Activated CD8-positive, alpha-beta T cell treated with anti-CD3 and anti-CD28 coated beads for 36 hours (primary cell): ENCODE results near the gene PPP1R15A. TPM values are rescaled to one million over a fixed set of nuclear protein-coding genes. Genes with fewer than 3 reads are reported as not detected.

ENCODE experiments used
- ATAC-seq: fragments of 200-7000 bp; cut with Tn5 transposase; one replicate; pipeline ENCODE4 v1.10.0; 2021; ENCODE audit warnings: mild to moderate bottlenecking, moderate library complexity
- CTCF ChIA-PET: fragments of 350-600 bp; sonication (Branson Sonifier 250); formaldehyde crosslinking; loops from one replicate; lab custom pipeline; 2021; ENCODE audit warnings: antibody characterized with exemption; lab: Charles Lee
- POLR2A ChIA-PET: fragments of 350-600 bp; sonication (Branson Sonifier 250); formaldehyde crosslinking; loops from one replicate; lab custom pipeline; 2021; ENCODE audit warnings: antibody characterized with exemption; lab: Charles Lee
- DNase-seq: peaks from one replicate; pipeline ENCODE4 v3.0.0-alpha.2; 2020
- H3K27ac Mint-ChIP-seq: one replicate; pipeline ENCODE4 v1.8.0; 2021; ENCODE audit warnings: mild to moderate bottlenecking, mixed read lengths
- H3K27me3 Mint-ChIP-seq: one replicate; pipeline ENCODE4 v1.8.0; 2021; ENCODE audit warnings: mixed read lengths
- H3K36me3 Mint-ChIP-seq: one replicate; pipeline ENCODE4 v1.8.0; 2021; ENCODE audit warnings: low read depth, mixed read lengths
- H3K4me1 Mint-ChIP-seq: one replicate; pipeline ENCODE4 v1.8.0; 2021; ENCODE audit warnings: low read depth, mixed read lengths
- H3K4me3 Mint-ChIP-seq: one replicate; pipeline ENCODE4 v1.8.0; 2021; ENCODE audit warnings: mild to moderate bottlenecking, moderate library complexity, mixed read lengths
- H3K9me3 Mint-ChIP-seq: one replicate; pipeline ENCODE4 v1.8.0; 2021; ENCODE audit warnings: mixed read lengths
- intact Hi-C: fragments of 100-400 bp; cut with micrococcal nuclease; formaldehyde crosslinking; loops from one replicate; pipeline ENCODE4 v1.10.0; 2022
- total RNA-seq, 2 experiments: library from RNA; stranded (reverse); gene quantifications; one replicate each; pipeline ENCODE4 v1.2.3, GENCODE V29; 2021
- TF ChIP-seq, protein P1 (sequence below): fragments of 200-600 bp; IDR thresholded peaks from one replicate; pipeline ENCODE4 v1.8.0; 2022; ENCODE audit warnings: antibody characterized with exemption, mild to moderate bottlenecking

Gene PPP1R15A
- total RNA-seq, 2 experiments from 2014 or later, result 77.8 to 81.2 TPM

DNA sequence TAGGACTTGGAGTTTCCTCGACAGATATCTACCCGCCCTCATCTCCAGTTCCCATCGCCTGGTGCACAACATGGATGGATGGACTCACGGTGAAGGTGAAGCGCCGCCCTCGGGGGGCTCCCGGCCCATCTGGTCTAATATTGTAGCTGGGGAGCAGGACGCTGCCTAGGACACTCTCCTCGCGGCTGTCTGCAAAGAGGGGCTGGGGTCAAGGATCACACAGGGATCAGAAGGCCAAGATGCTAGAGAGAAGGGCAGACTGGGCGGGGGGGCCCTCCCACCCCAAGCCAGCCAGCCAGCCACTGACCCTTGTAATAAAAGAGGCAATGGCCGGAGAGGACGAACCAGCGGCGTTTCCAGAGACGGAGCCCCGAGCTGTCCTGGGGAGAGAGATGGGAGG lies 10.9 kb upstream of the PPP1R15A start:
- Mint-ChIP-seq H3K27me3 (no peaks in the 10 kb centered on the region), H3K9me3 (no peaks in the 10 kb centered on the region), H3K4me1 (peaks cover 2% of the 10 kb centered on the region), H3K36me3 (no peaks in the 10 kb centered on the region), H3K27ac (no peak overlapping the region), H3K4me3 (no peak overlapping the region)
- POLR2A ChIA-PET, result interaction anchor here (0.6 kb wide), 1 partner anchor 25 kb away, joined by 3 read pairs; no protein-coding TSS in a partner anchor
- ATAC-seq (no peak), DNase-seq (no peak)
- CTCF ChIA-PET, result interaction anchor here (0.6 to 1.2 kb wide), 2 partner anchors 15 to 73 kb away, joined by 3 to 4 read pairs; no protein-coding TSS in a partner anchor
- intact Hi-C loops, result no loop called here
- TF ChIP-seq, protein P1, sequence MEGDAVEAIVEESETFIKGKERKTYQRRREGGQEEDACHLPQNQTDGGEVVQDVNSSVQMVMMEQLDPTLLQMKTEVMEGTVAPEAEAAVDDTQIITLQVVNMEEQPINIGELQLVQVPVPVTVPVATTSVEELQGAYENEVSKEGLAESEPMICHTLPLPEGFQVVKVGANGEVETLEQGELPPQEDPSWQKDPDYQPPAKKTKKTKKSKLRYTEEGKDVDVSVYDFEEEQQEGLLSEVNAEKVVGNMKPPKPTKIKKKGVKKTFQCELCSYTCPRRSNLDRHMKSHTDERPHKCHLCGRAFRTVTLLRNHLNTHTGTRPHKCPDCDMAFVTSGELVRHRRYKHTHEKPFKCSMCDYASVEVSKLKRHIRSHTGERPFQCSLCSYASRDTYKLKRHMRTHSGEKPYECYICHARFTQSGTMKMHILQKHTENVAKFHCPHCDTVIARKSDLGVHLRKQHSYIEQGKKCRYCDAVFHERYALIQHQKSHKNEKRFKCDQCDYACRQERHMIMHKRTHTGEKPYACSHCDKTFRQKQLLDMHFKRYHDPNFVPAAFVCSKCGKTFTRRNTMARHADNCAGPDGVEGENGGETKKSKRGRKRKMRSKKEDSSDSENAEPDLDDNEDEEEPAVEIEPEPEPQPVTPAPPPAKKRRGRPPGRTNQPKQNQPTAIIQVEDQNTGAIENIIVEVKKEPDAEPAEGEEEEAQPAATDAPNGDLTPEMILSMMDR, result no peak

DNA sequence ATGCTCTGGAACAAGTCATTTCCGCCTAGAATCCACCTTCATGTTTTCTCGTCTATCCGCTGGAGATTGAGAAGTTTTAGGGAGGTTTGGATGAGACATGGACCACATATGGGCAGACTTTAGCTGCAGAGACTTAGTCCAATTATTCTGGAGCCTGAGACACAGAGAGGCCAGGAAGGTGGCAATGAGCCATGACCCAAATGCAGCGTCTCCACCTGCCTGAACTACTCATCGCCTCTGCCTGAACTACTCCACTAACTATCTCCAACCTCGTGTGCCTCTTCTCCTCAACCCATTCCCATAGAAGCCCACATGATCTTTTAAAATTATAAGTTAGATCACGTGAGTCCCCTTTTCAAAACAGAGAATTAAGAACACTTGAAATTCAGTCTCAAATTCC lies 9.4 kb upstream of the PPP1R15A start:
- no peaks in the 10 kb centered on the region for H3K9me3 Mint-ChIP-seq
- no peaks in the 10 kb centered on the region for H3K27me3 Mint-ChIP-seq
- DNase-seq (no peak), ATAC-seq (no peak)
- no peak overlapping the region for H3K4me3 Mint-ChIP-seq
- ChIA-PET POLR2A (no interaction called here), CTCF (no interaction called here)
- H3K4me1 Mint-ChIP-seq, result peaks cover 2% of the 10 kb centered on the region
- TF ChIP-seq, protein P1, result no peak
- no peaks in the 10 kb centered on the region for H3K36me3 Mint-ChIP-seq
- H3K27ac Mint-ChIP-seq, result no peak overlapping the region
- intact Hi-C loops, result no loop called here

GRCh38 chr19:48866692-48867091 lies 5.5 kb upstream of the PPP1R15A start:
- DNase-seq (no peak), ATAC-seq (no peak)
- intact Hi-C loops, result no loop called here
- H3K4me3 Mint-ChIP-seq, result no peak overlapping the region
- TF ChIP-seq, protein P1, result no peak
- no peaks in the 10 kb centered on the region for H3K9me3 Mint-ChIP-seq
- ChIA-PET POLR2A (no interaction called here), CTCF (no interaction called here)
- no peak overlapping the region for H3K27ac Mint-ChIP-seq
- peaks cover 2% of the 10 kb centered on the region for H3K27me3 Mint-ChIP-seq
- H3K4me1 Mint-ChIP-seq, result peaks cover 9% of the 10 kb centered on the region
- no peaks in the 10 kb centered on the region for H3K36me3 Mint-ChIP-seq

GRCh38 chr19:48867123-48867745 lies 5.0 kb upstream of the PPP1R15A start:
- Mint-ChIP-seq H3K27ac (no peak overlapping the region), H3K9me3 (no peaks in the 10 kb centered on the region), H3K27me3 (peaks cover 2% of the 10 kb centered on the region), H3K36me3 (peaks cover under 1% of the 10 kb centered on the region), H3K4me3 (no peak overlapping the region), H3K4me1 (peaks cover 12% of the 10 kb centered on the region)
- ChIA-PET POLR2A (no interaction called here), CTCF (interaction anchor here (1.0 kb wide), 1 partner anchor 103 kb away, joined by 3 read pairs; no protein-coding TSS in a partner anchor)
- TF ChIP-seq, protein P1, result no peak
- no peak for ATAC-seq
- no peak for DNase-seq
- intact Hi-C loops, result no loop called here

GRCh38 chr19:48867746-48868113 lies 4.5 kb upstream of the PPP1R15A start:
- TF ChIP-seq, protein P1, result no peak
- H3K4me1 Mint-ChIP-seq, result peaks cover 12% of the 10 kb centered on the region
- no peak for ATAC-seq
- POLR2A ChIA-PET, result interaction anchor here (0.7 kb wide), 1 partner anchor 93 kb away, joined by 3 read pairs; no protein-coding TSS in a partner anchor
- peaks cover 3% of the 10 kb centered on the region for H3K36me3 Mint-ChIP-seq
- no peak overlapping the region for H3K27ac Mint-ChIP-seq
- no peaks in the 10 kb centered on the region for H3K9me3 Mint-ChIP-seq
- peaks cover 2% of the 10 kb centered on the region for H3K27me3 Mint-ChIP-seq
- intact Hi-C loops, result no loop called here
- DNase-seq, result no peak
- CTCF ChIA-PET, result interaction anchor here (1.0 kb wide), 1 partner anchor 103 kb away, joined by 3 read pairs; no protein-coding TSS in a partner anchor
- no peak overlapping the region for H3K4me3 Mint-ChIP-seq
